Stimulated activated CD8-positive, alpha-beta memory T cell treated with anti-CD3 and anti-CD28 coated beads, Interleukin-4, amount 100 ng/mL, for 4 hours (primary cell): ENCODE measurements around the gene ADAMTS13.
A peak's percentile ranks its signal among the peaks of the same experiment; 100 is the strongest.

Experiments
- DNase-seq, 2 donors: peaks; one replicate each; pipeline ENCODE4 v3.0.0-alpha.2; 2020; ENCODE audit warnings: low read depth in 2 of 2, low spot score in 1 of 2

ADAMTS13 gene

GRCh38 chr9:133470427-133470924, 48.3 kb downstream of the ADAMTS13 start:
- no peak for DNase-seq

- no peak for DNase-seq
Observed at GRCh38 chr9:133470988-133471387, 48.8 kb downstream of the ADAMTS13 start.

- no peak for DNase-seq
Observed at GRCh38 chr9:133471551-133472276, 49.5 kb downstream of the ADAMTS13 start.

- no peak for DNase-seq
Observed at GRCh38 chr9:133472277-133472645, 50.1 kb downstream of the ADAMTS13 start.

- no peak for DNase-seq
Observed at GRCh38 chr9:133472753-133473378, 50.7 kb downstream of the ADAMTS13 start.

- no peak for DNase-seq
Observed at GRCh38 chr9:133473743-133474142, 51.6 kb downstream of the ADAMTS13 start.

- no peak for DNase-seq
Observed at GRCh38 chr9:133474215-133474614, 52.0 kb downstream of the ADAMTS13 start.

GRCh38 chr9:133474853-133475252, 52.7 kb downstream of the ADAMTS13 start:
- DNase-seq, result no peak

- DNase-seq, result no peak
Observed at GRCh38 chr9:133475292-133476012, 53.3 kb downstream of the ADAMTS13 start.

GRCh38 chr9:133476036-133476931, 54.1 kb downstream of the ADAMTS13 start:
- DNase-seq, result no peak

- DNase-seq, result no peak
Observed at GRCh38 chr9:133476941-133477340, 54.8 kb downstream of the ADAMTS13 start.

GRCh38 chr9:133477461-133477860, 55.3 kb downstream of the ADAMTS13 start:
- DNase-seq, result no peak

- no peak for DNase-seq
Observed at GRCh38 chr9:133477992-133478850, 56.1 kb downstream of the ADAMTS13 start.

- peak; percentile 45 to 70 for DNase-seq
Observed at GRCh38 chr9:133478851-133479711, 56.9 kb downstream of the ADAMTS13 start, which contains the start of gene SLC2A6. Gene SLC2A6 (minus strand): TSS chr9:133479099. CDS start chr9:133479059, 40 bp downstream.

- no peak for DNase-seq
Observed at GRCh38 chr9:133483611-133484010, 61.4 kb downstream of the ADAMTS13 start.

- DNase-seq, result no peak
Observed at GRCh38 chr9:133484671-133485437, 62.7 kb downstream of the ADAMTS13 start.

- DNase-seq, result no peak
Observed at GRCh38 chr9:133485531-133486260, 63.5 kb downstream of the ADAMTS13 start.

- no peak for DNase-seq
Observed at GRCh38 chr9:133487331-133487725, 65.2 kb downstream of the ADAMTS13 start.
